Endothelial cell of hepatic sinusoid (primary cell): ENCODE results near the gene SHH.

ENCODE experiments used
- in situ Hi-C: cut with HindIII; loops from 2 replicates; pipeline ENCODE4 v1.10.0; 2017; ENCODE audit warnings: low sequenced_read_pairs

SHH gene

DNA sequence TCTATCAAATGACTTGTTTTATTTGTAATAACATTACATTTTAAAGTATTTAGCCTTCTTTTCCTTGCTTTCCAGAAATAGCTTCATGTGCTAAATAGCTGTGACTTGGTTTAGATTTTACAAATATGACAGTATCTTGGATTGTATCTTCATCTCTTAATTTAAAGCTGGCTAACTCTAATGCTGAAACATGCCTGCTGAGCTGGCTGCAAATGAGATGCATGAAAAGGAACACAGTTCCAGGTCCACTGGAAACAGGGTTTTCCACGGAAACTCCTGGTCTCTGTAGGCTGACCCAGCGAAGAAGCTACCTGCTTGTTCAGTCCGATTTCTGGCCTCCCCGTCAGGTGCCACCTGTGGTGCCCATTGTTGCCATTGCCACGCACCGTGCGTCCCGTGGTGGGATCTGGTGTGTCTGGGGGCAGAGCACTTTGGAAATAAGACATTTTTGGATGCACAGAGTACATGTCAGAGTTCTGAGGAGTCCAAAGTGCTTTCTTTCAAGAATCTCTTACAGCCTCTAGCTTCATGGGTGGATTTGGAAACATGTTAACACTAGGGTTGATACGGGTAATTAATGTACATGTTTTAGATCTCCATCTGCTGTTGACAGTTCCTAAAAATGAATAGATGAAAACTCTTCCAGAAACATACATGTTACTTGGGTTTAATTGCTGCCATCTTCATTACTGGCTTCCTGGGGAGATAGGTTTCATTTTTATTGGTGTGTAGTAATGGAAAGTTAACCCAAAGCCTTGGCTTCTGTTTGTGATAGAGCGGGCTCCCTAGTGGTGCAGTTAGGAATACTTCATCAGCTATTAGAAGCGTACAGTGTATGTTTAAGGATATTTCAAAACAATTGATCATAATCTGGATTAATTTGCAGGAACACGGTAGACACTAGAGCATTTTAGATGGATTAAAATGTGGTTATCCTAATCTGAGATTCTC lies 45.0 kb downstream of the SHH start:
- in situ Hi-C loops, result no loop called here

DNA sequence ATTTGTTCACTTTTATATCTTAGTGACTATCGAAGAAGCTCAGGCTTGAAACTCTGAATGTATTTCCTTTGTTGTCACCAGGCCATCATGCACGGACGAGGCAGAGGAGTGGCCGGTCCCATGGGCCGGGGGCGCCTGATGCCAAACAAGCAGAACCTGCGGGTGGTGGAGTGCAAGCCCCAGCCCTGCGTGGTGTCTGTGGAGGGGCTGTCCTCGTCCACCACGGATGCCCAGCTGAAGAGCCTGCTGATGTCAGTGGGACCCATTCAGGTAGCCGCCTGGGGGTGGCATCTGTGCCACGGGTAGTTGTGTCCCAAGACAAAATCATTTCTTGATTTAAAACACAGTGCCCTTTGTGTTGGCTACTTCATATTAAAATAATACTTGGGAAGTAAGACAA lies 45.9 kb downstream of the SHH start:
- in situ Hi-C loops, result no loop called here

DNA sequence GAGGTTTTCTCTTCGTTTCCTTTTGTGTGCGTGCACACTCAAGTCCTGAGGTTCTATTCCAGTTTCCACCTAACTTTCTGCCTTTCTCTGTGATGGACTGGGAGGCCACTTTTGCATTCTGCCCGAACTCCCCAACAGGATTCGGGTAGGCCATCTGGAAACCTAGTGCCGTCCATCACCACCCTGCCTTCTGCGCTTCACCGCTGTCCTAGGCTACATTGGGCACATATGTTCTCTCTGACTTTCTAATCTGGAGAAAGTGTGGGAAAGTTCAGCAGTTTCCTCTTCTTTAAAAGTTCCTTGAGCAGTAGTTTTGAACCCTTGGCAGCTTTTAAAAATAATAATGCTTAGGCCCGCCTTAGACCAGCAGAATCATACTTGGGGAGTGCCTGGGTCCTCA lies 46.8 kb downstream of the SHH start:
- in situ Hi-C loops, result no loop called here

DNA sequence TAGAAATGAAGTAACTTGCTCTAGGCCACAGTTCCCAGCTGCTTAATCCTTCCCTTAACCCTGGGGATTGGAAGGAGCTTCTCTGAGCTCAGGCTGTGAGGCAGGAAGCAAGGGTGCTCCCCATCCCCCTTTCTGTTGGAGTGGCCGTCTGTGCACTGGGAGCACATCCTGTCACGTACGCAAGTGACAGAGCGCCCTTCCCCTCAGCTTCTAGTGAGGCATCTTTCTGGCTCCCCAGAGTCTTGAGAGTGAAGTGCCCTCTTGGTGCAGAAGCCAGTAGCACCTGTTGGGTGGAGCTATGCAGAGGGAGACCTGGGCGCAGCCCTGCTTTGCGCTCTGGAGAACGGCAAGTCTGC lies 47.8 kb downstream of the SHH start:
- in situ Hi-C loops, result no loop called here

DNA sequence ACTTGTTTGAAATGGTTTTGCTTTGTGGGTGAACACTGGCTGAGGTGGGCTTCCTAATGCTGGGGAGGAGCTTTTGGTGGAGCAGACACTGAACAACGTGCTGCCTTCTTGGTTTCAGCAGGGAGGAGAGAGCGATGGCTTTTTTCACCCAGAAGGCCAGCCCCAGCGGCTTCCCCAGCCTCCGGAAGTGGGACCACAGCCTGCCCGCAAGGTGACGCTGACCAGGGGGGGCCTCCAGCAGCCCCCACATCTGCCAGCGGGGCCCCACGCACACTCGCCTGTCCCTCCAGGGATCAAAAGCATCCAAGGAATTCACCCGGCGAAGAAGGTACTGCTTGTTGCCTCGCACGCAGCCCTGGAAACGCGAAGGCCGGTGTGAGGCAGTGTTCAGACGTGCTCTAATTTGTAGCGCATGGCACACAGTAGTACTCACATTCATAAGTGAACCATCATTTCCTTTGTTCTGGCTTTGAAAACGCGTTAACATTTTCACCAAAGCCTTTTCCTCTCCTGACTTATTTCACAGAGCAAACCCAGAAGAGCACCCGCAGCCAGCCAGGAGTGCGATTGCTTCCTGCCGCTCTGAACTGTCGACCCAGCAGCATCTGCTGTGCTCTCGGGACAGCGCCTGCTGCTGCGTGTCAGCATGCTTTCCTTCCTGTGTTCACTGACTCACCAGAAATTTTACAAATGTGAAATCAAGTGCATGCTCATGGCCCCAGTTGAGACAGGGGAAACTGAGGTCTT lies 48.4 kb downstream of the SHH start:
- in situ Hi-C loops, result no loop called here

DNA sequence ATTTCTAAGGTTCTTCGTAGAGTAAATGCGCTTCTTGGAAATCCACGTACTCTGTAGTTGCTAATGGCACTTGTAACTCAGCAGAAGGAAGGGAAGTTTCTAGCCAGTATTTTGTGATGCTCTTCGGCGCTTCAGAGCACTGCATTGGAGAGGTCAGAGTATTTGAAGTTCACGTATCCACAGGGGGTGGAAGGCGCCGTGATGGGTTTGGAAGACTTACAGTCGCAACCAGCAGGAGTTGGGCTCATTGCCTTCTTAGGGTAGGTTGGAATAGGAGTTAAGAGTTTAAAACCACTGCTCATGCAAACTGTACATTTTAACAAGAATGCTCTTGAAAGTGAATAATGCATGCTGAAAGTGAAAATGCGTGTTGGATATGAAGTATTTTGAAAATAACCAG lies 49.1 kb downstream of the SHH start:
- in situ Hi-C loops, result no loop called here

DNA sequence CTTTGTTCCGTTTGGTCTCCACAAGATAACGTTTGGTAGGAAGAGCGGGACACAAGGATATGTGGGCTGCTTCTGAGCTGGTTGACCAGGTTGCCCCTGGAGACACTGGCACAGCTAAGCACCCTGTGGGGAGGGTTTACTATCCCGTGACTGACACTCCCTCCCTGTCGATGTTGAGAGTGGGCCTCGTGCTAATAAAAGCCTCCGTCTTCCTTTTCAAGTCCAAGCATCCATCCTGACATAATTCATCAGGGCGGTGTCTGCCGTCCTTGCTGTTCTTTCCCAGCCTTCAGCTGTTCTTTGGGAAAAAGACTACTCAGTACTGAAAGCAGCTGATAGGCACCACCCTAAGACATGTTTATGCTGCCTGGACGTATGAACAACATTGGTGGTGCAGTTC lies 49.6 kb downstream of the SHH start:
- in situ Hi-C loops, result no loop called here

DNA sequence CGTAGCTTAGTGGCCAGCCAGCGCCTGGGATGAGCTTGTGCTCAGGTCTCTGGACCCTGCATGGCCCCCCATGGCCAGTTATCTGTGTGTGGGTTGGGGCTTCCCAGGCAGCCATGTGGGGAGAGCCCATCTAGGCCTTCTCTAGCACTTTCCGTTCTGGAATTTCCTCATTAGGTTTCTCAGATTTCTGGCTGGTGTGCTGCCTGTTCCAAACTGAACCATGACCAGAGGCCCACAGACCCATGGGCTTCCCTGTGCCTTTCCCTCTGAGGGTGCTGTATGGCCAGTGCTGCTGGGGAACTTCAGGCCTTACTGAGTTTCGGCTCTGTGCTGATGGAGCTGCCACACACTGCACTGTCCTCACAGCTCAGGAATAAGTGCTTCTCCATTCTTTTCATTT lies 50.2 kb downstream of the SHH start:
- in situ Hi-C loops, result no loop called here

DNA sequence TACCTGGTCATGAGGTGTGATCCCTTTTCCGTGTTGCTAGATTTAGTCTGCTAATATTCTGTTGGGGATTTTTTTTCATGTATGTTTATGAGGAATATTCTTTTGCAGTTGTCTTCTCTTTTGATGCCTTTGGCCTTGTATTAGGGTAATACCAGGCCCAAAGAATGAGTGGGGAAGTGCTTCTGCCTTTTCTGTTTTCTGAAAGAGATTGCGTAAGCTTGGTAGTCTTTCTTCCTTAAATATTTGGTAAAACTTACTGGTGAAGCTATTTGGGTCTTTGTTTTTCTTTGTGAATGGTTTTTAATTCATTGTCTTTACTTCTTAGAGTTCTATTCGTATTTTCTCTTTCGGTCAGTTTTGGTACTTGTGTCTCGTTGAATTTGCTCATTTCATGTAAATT lies 51.1 kb downstream of the SHH start:
- in situ Hi-C loops, result no loop called here

DNA sequence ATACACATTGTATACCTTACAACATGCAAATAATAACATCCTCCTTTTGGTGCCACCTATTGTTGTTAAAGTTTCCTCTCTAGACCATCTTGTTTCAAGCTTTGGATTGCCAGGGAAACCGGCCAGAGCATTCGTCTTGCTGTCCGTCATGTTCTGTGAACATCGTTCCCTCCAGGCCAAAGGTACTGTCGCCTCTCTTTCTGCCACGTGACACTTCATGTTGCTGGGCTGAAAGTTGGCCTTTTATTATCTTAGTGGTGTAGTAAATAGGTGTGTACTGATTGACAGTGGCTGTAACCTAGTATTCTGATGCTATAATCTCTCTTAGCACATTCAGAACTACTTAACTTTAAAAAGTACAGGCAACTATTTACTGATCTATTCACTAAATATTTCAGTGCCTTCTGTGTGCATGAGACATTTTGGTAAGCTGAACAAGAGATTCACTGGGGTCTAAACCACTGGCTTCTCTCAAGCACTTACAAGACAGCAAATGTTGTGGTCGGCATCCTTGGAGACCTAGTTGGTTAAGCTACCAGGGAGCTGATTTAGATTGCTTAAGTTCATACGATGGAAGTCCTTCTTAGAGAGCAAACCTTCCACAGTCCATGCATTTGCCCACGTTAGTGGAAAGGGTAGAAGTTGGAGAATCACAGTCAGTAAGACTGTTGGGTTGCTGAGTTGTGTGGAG lies 52.4 kb downstream of the SHH start:
- in situ Hi-C loops, result no loop called here

DNA sequence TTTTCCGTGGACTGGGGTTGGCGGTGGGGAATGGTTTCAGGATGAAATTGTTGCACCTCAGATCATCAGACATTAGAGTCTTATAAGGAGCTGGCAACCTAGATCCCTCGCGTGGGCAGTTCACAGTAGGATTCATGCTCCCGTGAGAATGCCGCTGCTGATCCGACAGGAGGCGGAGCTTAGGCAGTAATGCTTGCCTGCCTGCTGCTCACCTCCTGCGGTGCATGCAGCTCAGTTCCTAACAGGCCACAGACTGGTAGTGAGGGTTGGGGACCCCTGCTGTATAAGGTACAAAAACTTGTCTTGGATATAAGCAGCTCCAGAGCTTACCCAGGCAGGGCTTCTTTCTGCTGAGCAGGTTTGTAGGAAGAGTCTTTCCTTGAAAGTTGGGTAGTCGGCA lies 53.9 kb downstream of the SHH start:
- in situ Hi-C loops, result no loop called here

DNA sequence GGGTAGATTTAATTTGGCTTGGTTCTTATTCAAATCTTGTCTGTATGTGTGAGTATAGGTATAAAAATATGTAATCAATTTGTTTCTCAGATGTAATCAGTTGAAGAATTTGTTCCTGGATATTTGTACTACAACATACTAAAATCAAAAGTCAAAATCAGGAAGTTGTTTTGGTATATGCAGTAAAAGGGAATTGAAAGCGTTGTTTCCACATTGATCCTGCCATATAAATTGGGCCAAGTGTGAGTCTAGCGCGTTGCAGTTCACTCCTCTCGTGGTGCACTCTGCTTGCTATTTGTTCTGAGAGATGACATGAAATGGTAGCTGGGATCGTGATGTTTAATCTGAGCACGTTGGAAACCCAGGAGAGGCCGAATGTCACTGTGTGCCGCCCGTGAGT lies 55.9 kb downstream of the SHH start:
- in situ Hi-C loops, result no loop called here

DNA sequence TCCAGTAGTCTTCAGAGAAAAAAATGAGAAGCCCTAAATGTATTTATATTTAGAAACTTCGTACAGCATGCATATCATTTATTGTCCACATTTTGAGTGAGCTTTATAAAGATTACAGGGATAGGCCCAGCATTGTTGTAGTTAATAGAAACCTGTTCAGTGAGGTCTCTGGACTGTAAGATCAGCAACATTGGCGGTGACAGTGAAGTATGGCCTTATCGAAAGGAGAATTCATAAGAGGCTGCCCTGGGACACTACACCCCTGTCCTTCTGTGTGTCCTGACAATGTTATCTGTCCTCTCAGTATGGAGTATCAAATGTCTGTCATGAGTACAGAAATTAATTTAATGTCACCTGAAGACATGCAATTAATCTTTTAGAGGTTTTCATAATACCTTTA lies 57.2 kb downstream of the SHH start:
- in situ Hi-C loops, result no loop called here

DNA sequence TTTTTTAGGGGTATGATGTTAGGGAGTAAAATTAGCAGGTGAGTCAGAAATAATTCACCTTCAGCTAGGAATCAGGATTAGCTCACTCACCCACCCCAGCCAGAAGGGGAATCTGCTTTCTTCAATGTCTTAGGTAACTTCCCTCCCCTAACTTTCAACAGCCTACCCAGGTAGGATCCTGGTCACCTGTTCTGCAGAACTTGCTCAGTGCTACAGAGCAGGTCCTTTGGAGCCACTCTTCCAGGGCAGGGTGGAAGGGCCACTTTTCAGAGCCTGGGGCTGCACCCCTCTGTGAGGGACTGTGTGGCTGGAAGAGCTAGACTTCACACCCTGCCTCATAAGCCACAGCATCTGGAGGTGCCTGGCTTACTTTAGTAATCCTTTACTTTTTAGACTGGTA lies 58.1 kb downstream of the SHH start:
- in situ Hi-C loops, result no loop called here

DNA sequence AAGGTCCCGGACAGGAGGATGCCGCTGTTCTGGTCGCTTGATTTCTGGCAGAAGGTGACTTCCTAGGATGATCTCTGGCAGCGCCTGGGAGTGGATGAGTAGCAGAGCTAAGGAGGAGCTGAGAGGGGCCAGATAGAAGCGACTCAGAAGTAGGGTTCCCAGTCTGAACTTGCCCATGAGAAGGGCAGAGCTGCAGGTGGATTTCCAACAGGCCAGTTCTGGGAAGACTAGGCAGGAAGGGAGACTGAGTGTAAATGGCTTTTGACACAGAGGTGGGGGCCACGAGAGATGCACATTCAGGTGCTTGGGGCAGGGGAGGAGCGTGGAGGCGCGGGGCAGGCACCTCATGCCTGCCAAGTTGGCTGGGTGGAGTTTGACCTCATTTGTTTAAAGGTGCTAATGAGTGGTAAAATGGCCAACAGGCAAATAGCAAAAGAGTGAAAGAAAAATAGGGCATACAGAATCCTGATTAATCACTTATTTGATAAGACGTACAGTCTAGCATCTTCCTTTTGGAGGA lies 58.8 kb downstream of the SHH start:
- in situ Hi-C loops, result no loop called here

DNA sequence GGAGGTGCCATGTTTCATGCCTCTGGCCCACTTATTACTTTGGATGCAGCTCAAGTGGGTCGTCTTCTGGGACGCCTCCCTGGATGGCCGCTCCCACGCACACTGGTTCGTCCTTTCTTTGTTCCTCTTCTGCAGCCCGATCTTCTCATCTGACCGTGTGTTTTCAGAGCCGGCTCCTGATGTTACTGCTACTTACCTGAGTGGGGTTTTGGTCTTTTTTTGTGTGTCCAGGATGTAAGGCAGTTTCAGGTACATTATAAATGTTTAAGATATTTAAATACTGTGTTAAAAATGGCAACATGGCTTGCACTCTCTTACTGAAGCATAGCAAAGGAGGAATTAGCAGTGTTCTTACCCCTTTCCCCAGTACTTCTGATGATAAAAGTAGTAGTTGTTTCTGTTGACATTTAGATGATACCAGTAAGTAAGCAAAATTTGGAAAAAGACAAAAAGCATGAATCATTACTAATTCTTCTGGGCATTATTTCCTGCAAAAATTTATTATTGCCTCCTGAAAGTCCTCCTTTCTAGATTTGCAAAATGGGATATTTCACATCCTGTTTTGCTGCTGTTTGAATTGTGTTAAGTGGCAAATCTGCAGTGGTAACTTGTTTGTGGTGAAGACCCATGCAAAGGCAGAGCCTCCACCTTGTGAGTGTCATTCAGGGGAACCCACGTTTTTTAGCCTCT lies 59.4 kb downstream of the SHH start:
- in situ Hi-C loops, result no loop called here

DNA sequence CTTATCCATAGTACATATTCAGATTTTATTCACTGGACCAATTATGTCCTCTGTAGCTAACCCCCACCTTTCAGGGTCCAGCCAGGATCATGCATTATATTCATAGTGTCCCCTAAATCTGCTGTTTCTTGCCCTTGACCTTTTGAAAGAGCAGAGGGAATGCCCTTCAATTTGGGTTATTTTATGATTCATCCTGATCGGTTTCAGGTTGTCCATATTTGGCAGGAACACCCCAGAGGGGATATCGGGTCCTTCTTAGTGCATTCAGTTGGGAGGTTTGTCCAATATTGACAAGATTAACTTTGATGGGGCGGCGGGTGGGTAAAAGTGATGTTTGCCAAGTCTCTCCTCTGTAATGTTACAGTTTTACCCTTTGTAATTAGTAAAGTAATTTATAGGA lies 60.9 kb downstream of the SHH start:
- in situ Hi-C loops, result no loop called here

DNA sequence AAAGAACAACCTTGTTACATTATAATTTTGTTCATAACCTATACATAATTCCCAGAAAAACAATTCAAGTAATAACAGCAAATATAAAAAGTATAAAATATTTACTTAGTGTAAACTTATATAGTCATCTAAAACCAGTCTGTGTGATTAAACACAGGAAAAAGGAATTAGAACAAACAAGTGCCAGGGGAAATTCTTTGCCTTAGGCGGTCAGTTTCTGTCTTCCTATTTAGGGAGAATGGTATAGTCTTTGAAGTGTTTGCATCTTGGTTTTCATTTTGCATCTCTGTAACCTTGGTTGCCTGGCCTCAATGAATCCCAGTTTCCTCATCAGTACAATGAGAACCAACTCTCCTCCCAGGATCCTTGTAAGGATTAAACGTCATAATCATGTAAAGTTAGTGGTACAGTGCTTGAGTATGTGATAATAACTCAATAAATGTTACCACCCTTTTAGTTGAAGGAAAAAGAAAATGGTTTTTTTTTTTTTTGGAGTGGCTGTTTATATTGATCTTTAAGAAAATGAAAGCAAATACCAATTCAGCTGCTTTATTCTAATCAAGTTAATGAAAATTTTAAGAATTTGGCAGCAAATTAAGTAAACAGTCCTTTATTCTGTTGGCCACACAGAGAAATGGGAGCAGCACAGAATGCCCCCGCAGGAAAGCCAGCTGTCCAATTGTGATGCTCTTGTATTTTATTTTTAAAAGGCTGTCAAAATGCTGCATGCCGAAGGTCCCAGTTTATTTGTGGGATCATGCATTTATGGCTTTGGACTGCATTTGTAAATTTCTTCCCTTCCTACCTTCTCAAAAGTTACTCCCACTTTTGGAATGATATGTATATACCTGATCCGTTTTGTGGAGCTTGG lies 61.8 kb downstream of the SHH start:
- in situ Hi-C loops, result no loop called here
